Kidney (tissue), 14 donors: ENCODE measurements around the gene PHF1. TPM values are rescaled to one million over a fixed set of nuclear protein-coding genes. Genes with fewer than 3 reads are reported as not detected.
"Not testable (repeated sequence)": the region's sequence is repeated elsewhere in the genome, so short reads cannot be mapped to it uniquely, and the experiment has no call there.

Experiments
- DNase-seq, 5 donors: peaks; one replicate each; pipeline ENCODE4 v3.0.0-alpha.2; 2013 to 2020
- FAIRE-seq: peaks from 2 replicates; lab custom pipeline; 2012; peaks lifted over from hg19 to GRCh38; lab: Jason Lieb, UNC
- H3K27ac ChIP-seq, 2 donors: one replicate each; pipeline ENCODE4 v1.7.0; 2013; ENCODE audit warnings: low read depth in 2 of 2, low read length in 2 of 2, inconsistent platforms in 1 of 2
- H3K27me3 ChIP-seq: one replicate; pipeline ENCODE4 v1.7.1; 2013; ENCODE audit warnings: low read length, inconsistent platforms; ENCODE audit not compliant: control insufficient read depth, insufficient read depth
- H3K36me3 ChIP-seq, 3 donors: one replicate each; pipeline versions ENCODE4 v1.7.0 to v1.7.1; 2013; ENCODE audit warnings: low read length in 3 of 3, control low read depth in 1 of 3, inconsistent platforms in 1 of 3; ENCODE audit not compliant: insufficient read depth in 3 of 3, control insufficient read depth in 2 of 3
- H3K4me1 ChIP-seq, 3 donors: one replicate each; pipeline versions ENCODE4 v1.7.0 to v1.7.1; 2013; ENCODE audit warnings: low read length in 3 of 3, inconsistent platforms in 1 of 3, low read depth in 1 of 3; ENCODE audit not compliant: control insufficient read depth in 2 of 3, insufficient read depth in 2 of 3
- H3K4me3 ChIP-seq, 3 donors: one replicate each; pipeline versions ENCODE4 v1.7.0 to v1.8.1; 2013; ENCODE audit warnings: low read length in 3 of 3, control low read depth in 1 of 3, inconsistent platforms in 1 of 3
- H3K9ac ChIP-seq, 3 donors: one replicate each; pipeline versions ENCODE4 v1.7.0 to v1.7.1; 2013; ENCODE audit warnings: low read length in 3 of 3, control low read depth in 1 of 3, inconsistent platforms in 1 of 3
- H3K9me3 ChIP-seq, 3 donors: one replicate each; pipeline versions ENCODE4 v1.7.0 to v1.7.1; 2013; ENCODE audit warnings: low read length in 3 of 3, control low read depth in 1 of 3, inconsistent platforms in 1 of 3; ENCODE audit not compliant: control insufficient read depth in 2 of 3, insufficient read depth in 1 of 3
- intact Hi-C: fragments of 100-400 bp; cut with DNase I; formaldehyde crosslinking; loops from one replicate; pipeline ENCODE4 v1.11.1; 2022
- polyA plus RNA-seq: library from polyadenylated mRNA; stranded (reverse); fragments of 350-450 nt; fragmentation: Illumina TruSeq; extraction: RNeasy Lipid Tissue Mini Kit (QIAGEN cat#74804); gene quantifications from one replicate; pipeline ENCODE4 v1.2.3, GENCODE V29; 2014; ENCODE audit warnings: low read depth, low replicate concordance; ENCODE audit not compliant: insufficient read depth
- total RNA-seq: library from RNA; stranded (reverse); fragmentation: NEBNext Ultra II Directional; extraction: Animal tissue kit (Norgen Biotek cat#: 25700); gene quantifications from one replicate; pipeline ENCODE4 v1.2.1, GENCODE V29; 2021
- TF ChIP-seq, protein P1 (sequence below): IDR thresholded peaks from 3 replicates; pipeline ENCODE4 v1.5.1; 2012; ENCODE audit warnings: mild to moderate bottlenecking, moderate library complexity, borderline replicate concordance; ENCODE audit not compliant: insufficient read depth; ENCODE audit errors: extremely low read depth
- donor health status: control.
- donor health status: control.
- donor health status: control.
- donor health status: control.
- donor health status: control.
- donor health status: DM: yes; HTN: yes; CAD: no.
- donor health status: Normal renal cell carcinoma (clear cell type).

The PHF1 gene
- total and polyA plus RNA-seq, 2 donors from 2014 or later, result 63.8 to 87.6 TPM

DNA sequence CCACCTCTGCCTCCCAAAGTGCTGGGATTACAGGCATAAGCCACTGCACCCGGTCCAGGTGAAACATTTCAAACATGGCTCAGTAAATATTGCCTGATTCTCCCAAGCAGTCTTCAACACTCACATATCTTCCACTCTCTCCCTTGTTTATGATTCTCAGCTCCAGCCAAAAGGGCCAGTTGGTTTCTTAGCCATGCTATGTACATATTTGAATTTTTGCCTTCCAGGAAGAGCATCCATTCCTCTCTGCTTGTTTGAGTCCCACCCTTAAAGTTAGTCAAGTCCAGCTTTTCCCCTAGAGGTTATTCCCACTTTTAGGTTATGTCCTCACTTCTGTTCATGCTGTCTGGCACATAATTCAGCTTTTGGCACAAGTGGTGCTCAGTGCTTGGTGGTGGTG, 13.3 kb upstream of the PHF1 start:
- Histone ChIP-seq H3K27me3 (no peaks in the 10 kb centered on the region), H3K36me3 (no peaks in the 10 kb centered on the region), H3K9me3 (no peaks in the 10 kb centered on the region), H3K4me3 (no peak overlapping the region), H3K4me1 (peaks cover 0 to 2% (median 0%) of the 10 kb centered on the region in 3 donors), H3K27ac (no peak overlapping the region), H3K9ac (no peak overlapping the region)
- TF ChIP-seq, protein P1, sequence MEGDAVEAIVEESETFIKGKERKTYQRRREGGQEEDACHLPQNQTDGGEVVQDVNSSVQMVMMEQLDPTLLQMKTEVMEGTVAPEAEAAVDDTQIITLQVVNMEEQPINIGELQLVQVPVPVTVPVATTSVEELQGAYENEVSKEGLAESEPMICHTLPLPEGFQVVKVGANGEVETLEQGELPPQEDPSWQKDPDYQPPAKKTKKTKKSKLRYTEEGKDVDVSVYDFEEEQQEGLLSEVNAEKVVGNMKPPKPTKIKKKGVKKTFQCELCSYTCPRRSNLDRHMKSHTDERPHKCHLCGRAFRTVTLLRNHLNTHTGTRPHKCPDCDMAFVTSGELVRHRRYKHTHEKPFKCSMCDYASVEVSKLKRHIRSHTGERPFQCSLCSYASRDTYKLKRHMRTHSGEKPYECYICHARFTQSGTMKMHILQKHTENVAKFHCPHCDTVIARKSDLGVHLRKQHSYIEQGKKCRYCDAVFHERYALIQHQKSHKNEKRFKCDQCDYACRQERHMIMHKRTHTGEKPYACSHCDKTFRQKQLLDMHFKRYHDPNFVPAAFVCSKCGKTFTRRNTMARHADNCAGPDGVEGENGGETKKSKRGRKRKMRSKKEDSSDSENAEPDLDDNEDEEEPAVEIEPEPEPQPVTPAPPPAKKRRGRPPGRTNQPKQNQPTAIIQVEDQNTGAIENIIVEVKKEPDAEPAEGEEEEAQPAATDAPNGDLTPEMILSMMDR, result no peak
- DNase-seq (no peak), FAIRE-seq (no peak)
- intact Hi-C loops, result no loop called here

DNA sequence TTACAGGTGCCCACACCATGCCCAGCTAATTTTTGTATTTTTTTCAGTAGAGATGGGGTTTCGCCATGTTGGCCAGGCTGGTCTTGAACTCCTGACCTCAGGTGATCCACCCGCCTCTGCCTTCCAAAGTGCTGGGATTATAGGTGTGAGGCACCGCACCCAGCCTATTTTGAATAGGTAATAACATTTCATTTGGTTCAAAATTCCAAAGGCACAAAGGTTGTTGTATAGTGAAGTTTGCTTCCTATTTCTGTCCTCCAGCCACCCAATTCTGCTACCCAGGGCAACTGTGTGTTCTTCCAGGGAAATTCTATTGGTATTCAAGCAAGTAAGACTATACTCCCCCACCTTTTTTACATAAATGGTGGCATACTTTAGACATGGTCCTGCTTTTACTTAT, 12.2 kb upstream of the PHF1 start:
- intact Hi-C loops, result not testable (repeated sequence)

DNA sequence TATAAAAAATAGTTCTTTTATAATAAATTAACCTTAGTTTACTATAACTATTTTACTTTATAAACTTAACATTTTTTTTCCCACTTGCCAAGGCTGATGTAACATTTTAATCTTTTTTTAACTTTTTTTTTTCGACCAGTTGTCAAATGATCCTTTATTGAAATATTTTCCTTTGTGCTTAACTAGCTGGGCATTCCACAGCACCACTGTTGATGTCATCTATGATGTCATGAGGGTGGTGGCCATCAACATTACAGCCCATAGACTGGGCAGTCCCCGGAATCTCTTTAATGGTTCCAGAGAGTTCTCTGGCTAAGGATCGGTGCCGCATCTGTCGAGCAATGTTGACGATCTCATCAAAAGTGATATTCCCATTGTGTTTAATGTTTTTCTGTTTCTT, 10.9 kb upstream of the PHF1 start:
- intact Hi-C loops, H3K27me3 ChIP-seq, H3K27ac ChIP-seq, H3K4me3 ChIP-seq, H3K36me3 ChIP-seq, DNase-seq, H3K9me3 ChIP-seq, H3K4me1 ChIP-seq, H3K9ac ChIP-seq, FAIRE-seq: not testable (repeated sequence)

More for the DNA sequence above, 12.2 kb upstream of the PHF1 start:
- H3K27ac ChIP-seq, FAIRE-seq, DNase-seq, H3K36me3 ChIP-seq, H3K27me3 ChIP-seq, H3K4me3 ChIP-seq, H3K4me1 ChIP-seq, H3K9ac ChIP-seq, H3K9me3 ChIP-seq: not testable (repeated sequence)

DNA sequence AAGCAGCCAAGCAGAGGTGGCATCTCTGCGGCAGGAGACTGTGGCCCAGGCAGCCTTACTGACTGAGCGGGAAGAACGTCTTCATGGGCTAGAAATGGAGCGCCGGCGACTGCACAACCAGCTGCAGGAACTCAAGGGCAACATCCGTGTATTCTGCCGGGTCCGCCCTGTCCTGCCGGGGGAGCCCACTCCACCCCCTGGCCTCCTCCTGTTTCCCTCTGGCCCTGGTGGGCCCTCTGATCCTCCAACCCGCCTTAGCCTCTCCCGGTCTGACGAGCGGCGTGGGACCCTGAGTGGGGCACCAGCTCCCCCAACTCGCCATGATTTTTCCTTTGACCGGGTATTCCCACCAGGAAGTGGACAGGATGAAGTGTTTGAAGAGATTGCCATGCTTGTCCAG, 5.9 kb upstream of the PHF1 start:
- H3K36me3 ChIP-seq, result no peaks in the 10 kb centered on the region
- H3K4me1 ChIP-seq, result peaks cover 0 to 7% (median 0%) of the 10 kb centered on the region in 3 donors
- DNase-seq (peak in 1 of 5 donors; percentile 61), FAIRE-seq (no peak)
- intact Hi-C loops, result no loop called here
- TF ChIP-seq, protein P1, result no peak
- H3K9me3 ChIP-seq, result no peaks in the 10 kb centered on the region
- H3K9ac ChIP-seq, result no peak overlapping the region
- no peak overlapping the region for H3K27ac ChIP-seq
- H3K27me3 ChIP-seq, result no peaks in the 10 kb centered on the region
- H3K4me3 ChIP-seq, result no peak overlapping the region
